IPS DF 6.9 (cell line): ENCODE measurements around the gene TFG.
A peak's percentile ranks its signal among the peaks of the same experiment; 100 is the strongest.
"Not testable (repeated sequence)": the region's sequence is repeated elsewhere in the genome, so short reads cannot be mapped to it uniquely, and the experiment has no call there.

Source experiments
- DNase-seq: peaks from one replicate; pipeline ENCODE4 v3.0.0-alpha.2; 2013; ENCODE audit warnings: low read depth, low spot score
- H3K27ac ChIP-seq: one replicate; pipeline ENCODE4 v1.5.1; 2013; ENCODE audit warnings: low read length, control low read depth
- H3K27me3 ChIP-seq: 2 replicates; pipeline ENCODE4 v1.6.1; 2013; ENCODE audit warnings: mild to moderate bottlenecking, low read length; ENCODE audit not compliant: control insufficient read depth, insufficient read depth
- H3K36me3 ChIP-seq: 2 replicates; pipeline ENCODE4 v1.6.1; 2013; ENCODE audit warnings: low read length; ENCODE audit not compliant: control insufficient read depth, insufficient read depth
- H3K4me1 ChIP-seq: 2 replicates; pipeline ENCODE4 v1.6.1; 2013; ENCODE audit warnings: low read length; ENCODE audit not compliant: control insufficient read depth, insufficient read depth
- H3K4me3 ChIP-seq: 2 replicates; pipeline ENCODE4 v1.5.1; 2013; ENCODE audit warnings: mild to moderate bottlenecking, low read length
- H3K9me3 ChIP-seq: 2 replicates; pipeline ENCODE4 v1.6.1; 2013; ENCODE audit warnings: low read length, inconsistent platforms; ENCODE audit not compliant: control insufficient read depth, insufficient read depth
- WGBS: extraction: QIAGEN DNeasy Blood & Tissue Kit; methylation state at CpG from one replicate; pipeline ENCODE4 v1.1.7; 2013; ENCODE audit warnings: mixed read lengths, missing lambda C conversion rate; ENCODE audit not compliant: insufficient read length, insufficient coverage; 5-methylcytosine and 5-hydroxymethylcytosine counted together

Gene TFG

GRCh38 chr3:100708989-100709841 is at the start of gene TFG:
Gene TFG (plus strand): TSS chr3:100709494. CDS start chr3:100713686, 4,192 bp downstream.
- Histone ChIP-seq H3K4me3 (peak within 1 kb of the TSS; percentile 83; the same call in 1 of the 2 replicates), H3K9me3 (no peaks in the 10 kb centered on the region), H3K27me3 (peaks cover 3% of the 10 kb centered on the region; the same call in 1 of the 2 replicates), H3K4me1 (no peaks in the 10 kb centered on the region; the same call in 1 of the 2 replicates), H3K27ac (no peak within 1 kb of the TSS), H3K36me3 (no peaks in the 10 kb centered on the region)
- peak; percentile 98 for DNase-seq
- WGBS, result no CpG with 5 or more reads among the region's 76 CpGs

DNA sequence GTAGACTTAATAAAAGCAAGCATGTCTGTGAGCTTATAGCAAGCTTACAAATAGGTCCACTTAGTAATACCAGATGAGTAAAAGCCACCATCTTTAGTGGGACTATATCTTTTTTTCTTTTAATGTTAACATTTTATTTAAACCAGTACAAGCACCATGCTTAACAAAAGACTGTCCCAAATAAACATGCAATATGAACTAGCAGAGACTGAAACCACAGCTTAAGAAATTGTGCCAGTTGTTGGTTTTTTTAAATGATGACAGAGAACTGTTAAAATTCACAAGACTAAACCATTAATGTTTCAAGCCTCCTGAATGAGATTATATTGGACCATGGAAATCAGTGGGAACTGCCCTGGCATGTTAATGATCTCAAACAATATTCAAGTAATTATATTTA is 48.0 kb upstream of the TFG start:
- H3K27ac ChIP-seq, H3K27me3 ChIP-seq, H3K9me3 ChIP-seq, H3K4me3 ChIP-seq, H3K4me1 ChIP-seq, DNase-seq, H3K36me3 ChIP-seq: not testable (repeated sequence)

- no peaks in the 10 kb centered on the region for H3K9me3 ChIP-seq
- H3K4me1 ChIP-seq, result no peaks in the 10 kb centered on the region
- H3K27me3 ChIP-seq, result no peaks in the 10 kb centered on the region
- no peak for DNase-seq
- WGBS, result no CpG with 5 or more reads among the region's 2 CpGs
- no peak overlapping the region for H3K4me3 ChIP-seq
- no peak overlapping the region for H3K27ac ChIP-seq
- H3K36me3 ChIP-seq, result no peaks in the 10 kb centered on the region
Observed at GRCh38 chr3:100662113-100662823, 47.0 kb upstream of the TFG start.

DNA sequence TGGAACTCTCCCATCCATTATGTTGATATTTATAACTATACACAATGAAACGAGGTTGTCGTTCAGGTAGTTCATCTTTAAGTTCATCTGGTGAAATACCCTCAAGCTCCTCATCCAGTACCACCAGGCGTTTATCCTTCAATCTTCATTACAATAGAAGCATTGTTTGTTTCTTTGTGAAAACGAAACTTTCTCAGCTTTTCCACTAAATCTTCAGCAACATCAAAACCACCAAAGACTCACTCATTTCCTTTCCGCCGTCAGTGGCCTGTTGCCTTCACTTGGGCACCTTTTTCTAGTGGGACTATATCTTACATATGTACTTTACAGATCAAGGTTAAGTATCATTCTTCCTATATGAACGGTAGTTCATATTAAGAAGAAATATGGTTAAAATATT is 44.1 kb upstream of the TFG start:
- WGBS, result no CpG with 5 or more reads among the region's 7 CpGs
- Histone ChIP-seq H3K27ac (no peak overlapping the region), H3K4me1 (no peaks in the 10 kb centered on the region), H3K4me3 (no peak overlapping the region), H3K36me3 (no peaks in the 10 kb centered on the region), H3K27me3 (no peaks in the 10 kb centered on the region), H3K9me3 (no peaks in the 10 kb centered on the region)
- DNase-seq, result no peak

DNA sequence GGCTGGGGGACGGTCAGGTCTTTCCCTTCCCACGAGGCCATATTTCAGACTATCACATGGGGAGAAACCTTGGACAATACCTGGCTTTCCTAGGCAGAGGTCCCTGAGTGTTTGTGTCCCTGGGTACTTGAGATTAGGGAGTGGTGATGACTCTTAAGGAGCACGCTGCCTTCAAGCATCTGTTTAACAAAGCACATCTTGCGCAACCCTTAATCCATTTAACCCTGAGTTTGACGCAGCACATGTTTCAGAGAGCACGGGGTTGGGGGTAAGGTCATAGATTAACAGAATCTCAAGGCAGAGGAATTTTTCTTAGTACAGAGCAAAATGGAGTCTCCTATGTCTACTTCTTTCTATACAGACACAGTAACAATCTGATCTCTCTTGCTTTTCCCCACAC is 42.6 kb upstream of the TFG start:
- H3K27me3 ChIP-seq, H3K4me1 ChIP-seq, H3K27ac ChIP-seq, DNase-seq, H3K4me3 ChIP-seq, H3K9me3 ChIP-seq, H3K36me3 ChIP-seq: not testable (repeated sequence)
- WGBS, result no CpG with 5 or more reads among the region's 6 CpGs

DNA sequence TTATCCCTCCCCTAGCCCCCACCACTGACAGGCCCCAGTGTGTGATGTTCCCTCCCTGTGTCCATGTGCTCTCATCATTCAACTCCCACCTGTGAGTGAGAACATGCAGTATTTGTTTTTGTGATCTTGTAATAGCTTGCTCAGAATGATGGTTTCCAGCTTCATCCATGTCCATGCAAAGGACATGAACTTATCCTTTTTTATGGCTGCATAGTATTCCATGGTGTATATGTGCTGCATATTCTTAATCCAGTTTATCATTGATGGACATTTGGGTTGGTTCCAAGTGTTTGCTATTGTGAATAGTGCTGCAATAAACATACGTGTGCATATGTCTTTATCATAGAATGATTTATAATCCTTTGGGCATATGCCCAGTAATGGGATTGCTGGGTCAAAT is 42.0 kb upstream of the TFG start:
- H3K4me1 ChIP-seq, H3K27me3 ChIP-seq, H3K4me3 ChIP-seq, H3K9me3 ChIP-seq, H3K36me3 ChIP-seq, DNase-seq, H3K27ac ChIP-seq: not testable (repeated sequence)
- WGBS, result no CpG with 5 or more reads among the region's 1 CpG

DNA sequence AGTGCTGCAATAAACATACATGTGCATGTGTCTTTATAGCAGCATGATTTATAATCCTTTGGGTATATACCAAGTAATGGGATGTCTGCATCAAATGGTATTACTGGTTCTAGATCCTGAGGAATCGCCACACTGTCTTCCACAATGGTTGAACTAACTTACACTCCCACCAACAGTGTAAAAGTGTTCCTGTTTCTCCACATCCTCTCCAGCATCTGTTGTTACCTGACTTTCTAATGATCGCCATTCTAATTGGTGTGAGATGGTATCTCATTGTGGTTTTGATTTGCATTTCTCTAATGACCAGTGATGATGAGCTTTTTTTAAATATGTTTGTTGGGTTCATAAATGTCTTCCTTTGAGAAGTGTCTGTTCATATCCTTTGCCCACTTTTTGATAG is 38.3 kb upstream of the TFG start:
- H3K9me3 ChIP-seq, H3K27ac ChIP-seq, H3K4me1 ChIP-seq, DNase-seq, H3K27me3 ChIP-seq, H3K4me3 ChIP-seq, H3K36me3 ChIP-seq: not testable (repeated sequence)
- no CpG with 5 or more reads among the region's 2 CpGs for WGBS

DNA sequence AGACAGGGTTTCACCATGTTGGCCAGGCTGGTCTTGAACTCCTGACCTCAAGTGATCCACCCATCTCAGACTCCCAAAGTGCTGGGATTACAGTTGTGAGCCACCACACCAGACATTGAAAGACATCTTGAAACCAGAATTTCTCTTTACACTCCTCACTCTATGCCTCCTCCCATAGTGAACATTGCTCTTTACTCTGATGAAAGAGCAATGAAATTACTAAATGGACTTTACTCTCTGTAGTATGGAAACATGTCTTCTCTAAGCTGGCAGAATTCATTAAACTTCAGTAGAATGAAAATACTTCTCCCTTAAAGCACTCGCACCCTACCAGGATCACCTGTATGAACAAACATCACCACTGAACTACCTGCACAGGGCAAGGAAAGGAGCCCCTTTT is 27.8 kb upstream of the TFG start:
- DNase-seq, result no peak
- no peaks in the 10 kb centered on the region for H3K9me3 ChIP-seq
- H3K36me3 ChIP-seq, result no peaks in the 10 kb centered on the region
- H3K27ac ChIP-seq, result no peak overlapping the region
- WGBS, result no CpG with 5 or more reads among the region's 1 CpG
- H3K4me1 ChIP-seq, result no peaks in the 10 kb centered on the region
- H3K27me3 ChIP-seq, result no peaks in the 10 kb centered on the region
- no peak overlapping the region for H3K4me3 ChIP-seq

DNA sequence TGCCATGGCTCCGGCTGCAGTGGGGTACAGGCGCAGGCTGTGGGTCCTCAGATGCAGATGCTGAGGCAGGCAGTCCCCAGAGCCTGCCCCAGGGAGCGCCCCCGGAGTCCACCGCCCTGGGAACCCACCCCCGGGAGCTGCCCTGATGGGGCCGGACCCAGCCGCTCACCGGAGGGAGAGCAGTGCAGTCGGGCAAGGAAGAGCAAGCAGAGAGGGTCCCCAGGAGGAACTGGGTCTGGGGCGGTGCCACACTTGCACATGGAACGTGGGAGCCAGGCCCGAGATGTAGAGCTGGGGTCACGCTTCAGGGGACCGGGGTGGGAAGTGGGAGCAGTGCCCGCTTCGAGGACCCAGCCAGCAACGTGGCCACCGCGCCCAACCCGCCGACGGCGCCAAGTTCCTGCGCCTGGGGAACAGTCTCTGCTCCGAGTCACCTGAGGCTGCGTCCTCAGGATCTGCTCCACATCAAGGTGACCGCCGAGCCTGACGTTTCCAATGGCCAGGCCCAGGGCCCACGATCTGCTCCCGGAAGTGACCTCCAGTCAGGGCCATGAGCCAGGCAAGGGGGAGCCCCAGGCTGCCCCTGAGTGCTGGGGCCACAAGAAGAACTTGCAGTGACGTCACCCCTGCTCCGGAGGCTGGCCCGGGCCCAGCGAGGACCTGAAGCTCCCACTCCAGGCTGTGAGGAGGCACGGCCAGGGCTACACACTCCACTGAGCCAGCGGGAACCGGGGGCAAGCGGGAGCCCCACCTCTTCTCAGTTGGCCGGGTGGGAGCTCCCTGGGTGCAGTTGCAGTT is 27.0 kb upstream of the TFG start:
- Histone ChIP-seq H3K36me3 (no peaks in the 10 kb centered on the region), H3K27me3 (no peaks in the 10 kb centered on the region), H3K4me3 (no peak overlapping the region), H3K9me3 (no peaks in the 10 kb centered on the region), H3K27ac (no peak overlapping the region), H3K4me1 (no peaks in the 10 kb centered on the region)
- DNase-seq, result no peak
- WGBS, result no CpG with 5 or more reads among the region's 41 CpGs
